Tibial artery (tissue), 4 donors: ENCODE results near the gene PGM1.

Experiments
- DNase-seq, 2 donors: peaks; one replicate each; pipeline ENCODE4 v3.0.0-alpha.2; 2019
- H3K27ac ChIP-seq, 2 donors: fragments of 200-600 bp; sonication (generic) in 1 of 2; 1 replicate in 1 of 2; 2 replicates in 1 of 2; pipeline ENCODE4 v1.5.1; 2018 to 2019; ENCODE audit warnings: mild to moderate bottlenecking in 1 of 2
- H3K27me3 ChIP-seq, 2 donors: fragments of 200-600 bp; sonication (generic) in 1 of 2; one replicate each; pipeline versions ENCODE4 v1.5.1 to v1.6.0; 2016 to 2019
- H3K36me3 ChIP-seq, 3 donors: fragments of 200-600 bp; sonication (generic) in 2 of 3; one replicate each; pipeline ENCODE4 v1.5.1; 2016 to 2019; ENCODE audit warnings: mild to moderate bottlenecking in 2 of 3
- H3K4me1 ChIP-seq, 4 donors: fragments of 200-600 bp; sonication (generic) in 2 of 4; 1 replicate in 3 of 4; 2 replicates in 1 of 4; pipeline ENCODE4 v1.5.1; 2016 to 2019
- H3K4me3 ChIP-seq, 2 donors: fragments of 200-600 bp; sonication (generic) in 1 of 2; 1 replicate in 1 of 2; 2 replicates in 1 of 2; pipeline ENCODE4 v1.5.1; 2018 to 2019; ENCODE audit warnings: mild to moderate bottlenecking in 2 of 2
- H3K9me3 ChIP-seq, 3 donors: fragments of 200-600 bp; sonication (generic) in 1 of 3; one replicate each; pipeline ENCODE4 v1.5.1; 2016 to 2019
- intact Hi-C: fragments of 100-400 bp; cut with DNase I; formaldehyde crosslinking; loops from one replicate; pipeline ENCODE4 v1.15.0; 2023; ENCODE audit warnings: low total_unique reads
- TF ChIP-seq, protein P1 (sequence below), 2 experiments: fragments of 200-600 bp in 1 of 2; fragments of 450-650 bp in 1 of 2; IDR thresholded peaks; one replicate each; pipeline ENCODE4 v1.5.1; 2017 to 2019; ENCODE audit warnings: antibody characterized with exemption in 2 of 2, mild to moderate bottlenecking in 1 of 2, moderate library complexity in 1 of 2

Gene PGM1

DNA sequence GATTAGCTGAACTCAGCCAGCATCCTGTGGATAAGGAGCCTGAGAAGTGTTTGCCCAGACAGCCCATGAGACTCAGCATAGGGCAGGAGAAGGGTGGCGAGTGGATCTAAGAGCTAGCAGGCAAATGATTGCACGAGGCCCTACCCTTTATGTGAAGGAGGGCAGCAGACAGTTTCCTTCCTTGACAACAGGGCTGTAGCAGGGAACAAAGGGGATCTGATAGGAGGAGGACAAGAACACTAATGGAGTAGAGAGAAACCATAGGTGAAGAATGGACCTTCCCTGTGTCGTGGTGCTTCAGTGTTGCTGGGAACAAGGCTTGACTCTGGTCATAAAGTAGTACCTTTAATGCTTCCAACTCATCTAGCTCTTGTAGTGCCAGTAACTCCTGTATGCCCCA is 84.3 kb downstream of the PGM1 start:
- H3K4me1 ChIP-seq: peaks cover 0 to 16% (median 6%) of the 10 kb centered on the region in 4 donors
- no peaks in the 10 kb centered on the region for H3K9me3 ChIP-seq
- no peak for DNase-seq
- H3K27me3 ChIP-seq: no peaks in the 10 kb centered on the region
- no peaks in the 10 kb centered on the region for H3K36me3 ChIP-seq
- no peak overlapping the region for H3K4me3 ChIP-seq
- intact Hi-C loops: loop anchor here (5.0 to 10.0 kb wide), 2 partner anchors 63 to 555 kb away; no protein-coding TSS in a partner anchor
- TF ChIP-seq, protein P1, sequence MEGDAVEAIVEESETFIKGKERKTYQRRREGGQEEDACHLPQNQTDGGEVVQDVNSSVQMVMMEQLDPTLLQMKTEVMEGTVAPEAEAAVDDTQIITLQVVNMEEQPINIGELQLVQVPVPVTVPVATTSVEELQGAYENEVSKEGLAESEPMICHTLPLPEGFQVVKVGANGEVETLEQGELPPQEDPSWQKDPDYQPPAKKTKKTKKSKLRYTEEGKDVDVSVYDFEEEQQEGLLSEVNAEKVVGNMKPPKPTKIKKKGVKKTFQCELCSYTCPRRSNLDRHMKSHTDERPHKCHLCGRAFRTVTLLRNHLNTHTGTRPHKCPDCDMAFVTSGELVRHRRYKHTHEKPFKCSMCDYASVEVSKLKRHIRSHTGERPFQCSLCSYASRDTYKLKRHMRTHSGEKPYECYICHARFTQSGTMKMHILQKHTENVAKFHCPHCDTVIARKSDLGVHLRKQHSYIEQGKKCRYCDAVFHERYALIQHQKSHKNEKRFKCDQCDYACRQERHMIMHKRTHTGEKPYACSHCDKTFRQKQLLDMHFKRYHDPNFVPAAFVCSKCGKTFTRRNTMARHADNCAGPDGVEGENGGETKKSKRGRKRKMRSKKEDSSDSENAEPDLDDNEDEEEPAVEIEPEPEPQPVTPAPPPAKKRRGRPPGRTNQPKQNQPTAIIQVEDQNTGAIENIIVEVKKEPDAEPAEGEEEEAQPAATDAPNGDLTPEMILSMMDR (IDR thresholded peaks at IDR 0.05): no peak
- H3K27ac ChIP-seq: no peak overlapping the region

DNA sequence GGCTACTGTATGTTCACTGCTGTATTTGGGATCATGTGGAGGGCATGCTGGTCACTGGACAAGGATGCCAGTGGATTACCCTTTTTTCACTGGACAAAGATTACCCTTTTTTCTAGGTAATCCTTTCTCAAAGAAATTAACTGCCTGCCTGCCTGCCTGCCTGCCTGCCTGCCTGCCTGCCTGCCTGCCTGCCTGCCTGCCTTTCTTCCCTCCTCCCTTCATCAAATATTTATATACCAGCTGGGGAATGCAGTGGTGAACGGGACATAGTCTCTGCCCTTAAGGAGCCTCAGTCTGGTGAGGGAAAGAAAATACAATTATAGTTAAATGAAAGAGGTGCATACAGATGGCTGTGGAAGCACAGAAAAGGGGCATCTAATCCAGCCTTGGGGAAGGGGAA is 85.0 kb downstream of the PGM1 start:
- Histone ChIP-seq H3K36me3 (no peaks in the 10 kb centered on the region), H3K4me3 (no peak overlapping the region), H3K27me3 (no peaks in the 10 kb centered on the region), H3K4me1 (peaks cover 0 to 16% (median 6%) of the 10 kb centered on the region in 4 donors), H3K27ac (no peak overlapping the region), H3K9me3 (no peaks in the 10 kb centered on the region)
- no peak for DNase-seq
- intact Hi-C loops: loop anchor here (5.0 to 10.0 kb wide), 2 partner anchors 63 to 554 kb away; no protein-coding TSS in a partner anchor
- TF ChIP-seq, protein P1 (IDR thresholded peaks at IDR 0.05): no peak

DNA sequence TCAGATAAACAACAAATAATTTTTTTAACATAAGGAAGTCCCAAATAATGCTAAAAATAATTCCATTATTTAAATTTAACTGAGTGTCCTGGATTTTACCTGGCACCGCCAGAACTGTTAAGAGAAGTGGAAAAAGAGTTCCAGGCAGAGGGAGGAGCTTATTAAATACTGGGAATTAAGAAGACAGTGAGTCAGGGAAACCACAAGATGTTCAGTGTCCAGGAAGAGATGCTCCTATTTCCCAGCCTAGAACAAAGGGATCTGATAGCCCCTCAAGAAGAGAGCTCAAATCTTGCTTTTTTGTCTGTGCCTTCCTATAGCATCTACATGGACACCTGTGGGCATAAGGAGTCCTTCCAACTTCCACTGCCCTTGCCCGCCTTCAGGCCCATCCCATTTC is 85.9 kb downstream of the PGM1 start:
- Histone ChIP-seq H3K9me3 (no peaks in the 10 kb centered on the region), H3K27me3 (no peaks in the 10 kb centered on the region), H3K4me3 (no peak overlapping the region), H3K36me3 (no peaks in the 10 kb centered on the region), H3K27ac (no peak overlapping the region), H3K4me1 (peaks cover 0 to 13% (median 5%) of the 10 kb centered on the region in 4 donors)
- DNase-seq: no peak
- TF ChIP-seq, protein P1 (IDR thresholded peaks at IDR 0.05): no peak
- intact Hi-C loops: loop anchor here (5.0 to 10.0 kb wide), 2 partner anchors 64 to 553 kb away; no protein-coding TSS in a partner anchor

DNA sequence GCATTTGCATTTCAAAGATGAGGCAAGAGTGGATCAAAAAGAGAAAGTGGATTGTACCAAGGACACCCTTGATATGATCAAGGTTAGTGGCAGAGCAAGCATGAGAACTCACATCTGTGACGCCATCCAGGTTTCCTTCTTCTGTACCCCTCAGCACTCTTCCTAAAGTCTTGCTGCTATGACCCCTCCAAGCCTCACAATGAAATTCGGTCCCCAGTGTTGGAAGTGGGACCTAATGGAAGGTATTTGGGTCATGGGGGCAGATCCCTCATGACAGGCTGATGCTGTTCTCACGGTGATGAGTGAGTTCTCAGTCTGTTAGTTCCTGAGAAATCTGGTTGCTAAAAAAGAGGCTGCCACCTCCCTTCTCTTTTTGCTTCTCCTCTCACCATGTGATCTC is 86.4 kb downstream of the PGM1 start:
- intact Hi-C loops: loop anchor here (5.0 to 10.0 kb wide), 2 partner anchors 65 to 553 kb away; no protein-coding TSS in a partner anchor
- no peak overlapping the region for H3K4me3 ChIP-seq
- TF ChIP-seq, protein P1 (IDR thresholded peaks at IDR 0.05): no peak
- no peaks in the 10 kb centered on the region for H3K27me3 ChIP-seq
- DNase-seq: no peak
- H3K36me3 ChIP-seq: no peaks in the 10 kb centered on the region
- H3K27ac ChIP-seq: no peak overlapping the region
- peaks cover 0 to 8% (median 2%) of the 10 kb centered on the region in 4 donors for H3K4me1 ChIP-seq
- H3K9me3 ChIP-seq: no peaks in the 10 kb centered on the region

DNA sequence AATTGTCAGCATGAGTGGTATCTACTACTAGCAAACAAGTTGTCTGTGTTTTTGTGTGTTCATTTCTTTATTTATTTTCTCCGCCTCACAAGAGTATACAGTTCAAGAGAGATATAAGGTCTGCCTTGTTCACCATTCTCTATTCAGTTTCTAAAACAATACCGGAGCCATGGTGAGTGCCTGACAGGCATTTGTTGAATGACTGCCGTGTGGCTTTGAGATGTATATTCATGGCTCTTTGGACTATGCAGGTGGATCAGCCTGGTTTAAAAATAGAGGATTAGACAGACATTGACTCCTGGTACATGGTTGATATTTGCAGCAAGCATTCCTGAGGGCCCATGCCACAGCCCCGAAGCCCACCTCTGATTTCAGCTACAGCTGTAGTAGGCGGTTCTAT is 89.7 kb downstream of the PGM1 start:
- TF ChIP-seq, protein P1 (IDR thresholded peaks at IDR 0.05): no peak
- Histone ChIP-seq H3K9me3 (no peaks in the 10 kb centered on the region), H3K4me3 (no peak overlapping the region), H3K27me3 (no peaks in the 10 kb centered on the region), H3K36me3 (no peaks in the 10 kb centered on the region), H3K27ac (no peak overlapping the region), H3K4me1 (no peaks in the 10 kb centered on the region)
- DNase-seq: no peak
- intact Hi-C loops: no loop called here

DNA sequence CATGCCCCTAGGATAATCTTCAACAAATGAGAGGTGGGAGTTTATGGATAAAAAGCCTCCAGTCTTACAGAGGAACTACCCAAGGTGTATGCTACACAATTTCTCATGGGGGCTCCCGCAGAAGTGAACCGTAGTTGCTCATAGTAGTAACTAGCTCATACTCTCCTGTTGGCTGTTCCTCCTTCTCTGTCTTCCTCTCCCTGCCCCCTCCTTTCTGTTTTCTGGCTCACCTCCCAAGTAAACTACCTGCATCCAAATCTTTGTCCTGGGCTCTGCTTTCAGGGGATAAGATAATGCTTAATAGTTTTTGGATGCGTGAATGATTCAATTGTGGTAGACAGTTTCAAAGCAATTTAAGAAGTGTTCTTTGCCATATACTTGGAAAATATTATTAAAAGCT is 90.5 kb downstream of the PGM1 start:
- Histone ChIP-seq H3K9me3 (no peaks in the 10 kb centered on the region), H3K4me1 (no peaks in the 10 kb centered on the region), H3K27me3 (no peaks in the 10 kb centered on the region), H3K4me3 (no peak overlapping the region), H3K27ac (no peak overlapping the region), H3K36me3 (no peaks in the 10 kb centered on the region)
- intact Hi-C loops: no loop called here
- DNase-seq: no peak
- TF ChIP-seq, protein P1 (IDR thresholded peaks at IDR 0.05): no peak
